H1 (cell line): ENCODE results near the gene NAP1L1. TPM values are rescaled to one million over a fixed set of nuclear protein-coding genes. Genes with fewer than 3 reads are reported as not detected.

ENCODE experiments used
- CTCF ChIA-PET: fragments of 300-600 bp; sonication (Branson Sonifier 250); formaldehyde crosslinking; loops from one replicate; lab custom pipeline; 2021; ENCODE audit not compliant: partially characterized antibody; lab: Charles Lee
- POLR2A ChIA-PET: fragments of 300-600 bp; sonication (Branson Sonifier 250); formaldehyde crosslinking; loops from one replicate; lab custom pipeline; 2021; ENCODE audit warnings: inconsistent platforms; ENCODE audit not compliant: partially characterized antibody; lab: Charles Lee
- DNase-seq, 2 experiments: peaks; one replicate each; pipeline versions ENCODE4 v3.0.0 to v3.0.0-alpha.2; 2010 to 2022; ENCODE audit warnings: low spot score in 2 of 2, low read depth in 1 of 2, mixed read lengths in 1 of 2
- FAIRE-seq: peaks from 2 replicates; lab custom pipeline; 2011; peaks lifted over from hg19 to GRCh38; lab: Jason Lieb, UNC
- H2AFZ ChIP-seq: 2 replicates; pipeline ENCODE4 v1.8.1; 2012; ENCODE audit warnings: low read length, inconsistent platforms
- H2AK5ac ChIP-seq: 2 replicates; pipeline ENCODE4 v1.6.1; 2013; ENCODE audit warnings: low read depth, low read length
- H2BK120ac ChIP-seq: replicated peaks from 2 replicates; pipeline ENCODE3; 2013; ENCODE audit warnings: low read depth, low read length, inconsistent platforms
- H2BK12ac ChIP-seq: 2 replicates; pipeline ENCODE4 v1.6.1; 2013; ENCODE audit warnings: low read depth, low read length
- H2BK15ac ChIP-seq: 2 replicates; pipeline ENCODE4 v1.6.1; 2013; ENCODE audit warnings: low read length
- H2BK20ac ChIP-seq: 2 replicates; pipeline ENCODE4 v1.6.1; 2013; ENCODE audit warnings: low read length
- H2BK5ac ChIP-seq: 2 replicates; pipeline ENCODE4 v1.6.1; 2013; ENCODE audit warnings: low read depth, low read length
- H3K14ac ChIP-seq: 2 replicates; pipeline ENCODE4 v1.6.1; 2013; ENCODE audit warnings: inconsistent platforms; ENCODE audit not compliant: insufficient read length
- H3K18ac ChIP-seq: 2 replicates; pipeline ENCODE4 v1.6.1; 2013; ENCODE audit warnings: low read length; ENCODE audit errors: extremely low read depth
- H3K23ac ChIP-seq: 2 replicates; pipeline ENCODE4 v1.6.1; 2013; ENCODE audit warnings: inconsistent platforms; ENCODE audit not compliant: insufficient read length
- H3K23me2 ChIP-seq: 2 replicates; pipeline ENCODE4 v1.6.1; 2013; ENCODE audit warnings: low read depth, low read length
- H3K27ac ChIP-seq: 2 replicates; pipeline ENCODE4 v1.6.1; 2011; ENCODE audit warnings: low read depth, low read length, inconsistent platforms
- H3K27me3 ChIP-seq, 4 experiments: replicated peaks in 1 of 4; 1 replicate in 1 of 4; 2 replicates in 3 of 4; pipeline versions ENCODE4 v1.6.1 to v1.8.1; 2011 to 2013; ENCODE audit warnings: low read length in 3 of 4, mild to moderate bottlenecking in 3 of 4, inconsistent platforms in 2 of 4, mixed read lengths in 2 of 4, moderate library complexity in 1 of 4; ENCODE audit not compliant: control insufficient read depth in 3 of 4, insufficient read depth in 3 of 4; ENCODE audit errors: extremely low read depth in 1 of 4
- H3K36me3 ChIP-seq, 4 experiments: 2 replicates each; pipeline versions ENCODE4 v1.6.1 to v1.8.1; 2011 to 2013; ENCODE audit warnings: mild to moderate bottlenecking in 4 of 4, low read length in 3 of 4, moderate library complexity in 2 of 4, control low read depth in 1 of 4, inconsistent platforms in 1 of 4; ENCODE audit not compliant: insufficient read depth in 4 of 4, control insufficient read depth in 2 of 4
- H3K4ac ChIP-seq: replicated peaks from 2 replicates; pipeline ENCODE3; 2013; ENCODE audit warnings: low read length, low read depth, mixed read lengths, inconsistent platforms; ENCODE audit not compliant: insufficient read length
- H3K4me1 ChIP-seq, 4 experiments: replicated peaks in 1 of 4; 1 replicate in 1 of 4; 2 replicates in 3 of 4; pipeline versions ENCODE4 v1.6.1 to v1.8.1; 2011 to 2013; ENCODE audit warnings: low read length in 3 of 4, inconsistent platforms in 2 of 4, mixed read lengths in 1 of 4; ENCODE audit not compliant: insufficient read depth in 4 of 4, control insufficient read depth in 3 of 4
- H3K4me2 ChIP-seq, 2 experiments: 2 replicates each; pipeline versions ENCODE4 v1.6.1 to v1.8.1; 2011 to 2013; ENCODE audit warnings: low read depth in 2 of 2, low read length in 2 of 2, control low read depth in 1 of 2, inconsistent platforms in 1 of 2, mild to moderate bottlenecking in 1 of 2; ENCODE audit not compliant: insufficient read depth in 1 of 2
- H3K4me3 ChIP-seq, 4 experiments: fragments of 200-600, 300-600 bp in 1 of 4; sonication (generic), shearing (Covaris generic), sonication (Bioruptor Twin) in 1 of 4; 2 replicates each; pipeline versions ENCODE4 v1.5.1 to v1.8.1; 2011 to 2016; ENCODE audit warnings: low read length in 4 of 4, low read depth in 3 of 4, control low read depth in 2 of 4, inconsistent platforms in 2 of 4, mild to moderate bottlenecking in 2 of 4, mixed read lengths in 1 of 4, moderate library complexity in 1 of 4; ENCODE audit not compliant: insufficient read depth in 2 of 4; ENCODE audit errors: extremely low read depth in 1 of 4
- H3K56ac ChIP-seq: replicated peaks from 2 replicates; pipeline ENCODE3; 2013; ENCODE audit warnings: low read depth, mild to moderate bottlenecking, mixed read lengths, low read length, inconsistent platforms; ENCODE audit not compliant: insufficient read length
- H3K79me1 ChIP-seq: 2 replicates; pipeline ENCODE4 v1.6.1; 2013; ENCODE audit warnings: low read depth, low read length, control low read depth
- H3K79me2 ChIP-seq, 2 experiments: 2 replicates each; pipeline versions ENCODE4 v1.6.1 to v1.8.1; 2012 to 2013; ENCODE audit warnings: low read length in 2 of 2, mild to moderate bottlenecking in 2 of 2, inconsistent platforms in 1 of 2; ENCODE audit not compliant: insufficient read depth in 2 of 2, control insufficient read depth in 1 of 2
- H3K9ac ChIP-seq, 4 experiments: replicated peaks in 1 of 4; 1 replicate in 1 of 4; 2 replicates in 3 of 4; pipeline versions ENCODE4 v1.6.1 to v1.8.1; 2011 to 2013; ENCODE audit warnings: low read depth in 3 of 4, low read length in 3 of 4, control low read depth in 2 of 4, mild to moderate bottlenecking in 2 of 4, moderate library complexity in 2 of 4, inconsistent platforms in 1 of 4; ENCODE audit errors: extremely low read depth in 1 of 4
- H3K9me3 ChIP-seq, 2 experiments: 2 replicates each; pipeline versions ENCODE4 v1.6.1 to v1.8.1; 2012 to 2013; ENCODE audit warnings: mild to moderate bottlenecking in 2 of 2, moderate library complexity in 2 of 2, control low read depth in 1 of 2, inconsistent platforms in 1 of 2, low read depth in 1 of 2, low read length in 1 of 2, mixed read lengths in 1 of 2; ENCODE audit not compliant: insufficient read depth in 2 of 2
- H4K20me1 ChIP-seq, 2 experiments: replicated peaks in 1 of 2; 2 replicates each; pipeline versions ENCODE3 to v1.8.1; 2011 to 2013; ENCODE audit warnings: inconsistent platforms in 2 of 2, low read length in 2 of 2, mild to moderate bottlenecking in 1 of 2; ENCODE audit not compliant: insufficient read depth in 2 of 2, control insufficient read depth in 1 of 2
- H4K5ac ChIP-seq: 2 replicates; pipeline ENCODE4 v1.6.1; 2013; ENCODE audit warnings: low read length, low read depth, mixed read lengths, inconsistent platforms; ENCODE audit not compliant: insufficient read length
- H4K8ac ChIP-seq: 2 replicates; pipeline ENCODE4 v1.8.0; 2013; ENCODE audit warnings: mild to moderate bottlenecking, moderate library complexity, low read length, inconsistent platforms; ENCODE audit not compliant: insufficient read depth; ENCODE audit errors: extremely low read depth
- H4K91ac ChIP-seq: replicated peaks from 2 replicates; pipeline ENCODE3; 2013; ENCODE audit warnings: low read length, mixed read lengths, inconsistent platforms; ENCODE audit not compliant: insufficient read length
- HDAC6 ChIP-seq: IDR thresholded peaks from one replicate; pipeline ENCODE4 v1.7.1; 2012; ENCODE audit warnings: low read depth, mild to moderate bottlenecking, inconsistent platforms, low read length, moderate library complexity
- NRF1 ChIP-seq: IDR thresholded peaks from 2 replicates; pipeline ENCODE4 v1.6.1; 2011; ENCODE audit warnings: mild to moderate bottlenecking, low read depth, low read length, improper control_type of control experiment
- RXRA ChIP-seq: IDR thresholded peaks from 2 replicates; pipeline ENCODE4 v1.6.1; 2011; ENCODE audit warnings: low read depth, mild to moderate bottlenecking, low read length, moderate library complexity; ENCODE audit not compliant: insufficient read depth
- SIX5 ChIP-seq: IDR thresholded peaks from 2 replicates; pipeline ENCODE4 v1.6.1; 2011; ENCODE audit warnings: mild to moderate bottlenecking, low read depth, low read length
- TAF1 ChIP-seq: IDR thresholded peaks from 2 replicates; pipeline ENCODE4 v1.6.1; 2011; ENCODE audit warnings: mild to moderate bottlenecking, low read depth, low read length
- TEAD4 ChIP-seq: IDR thresholded peaks from 2 replicates; pipeline ENCODE4 v1.6.1; 2012; ENCODE audit warnings: low read depth, low read length, inconsistent platforms, mixed read lengths
- WGBS, 2 experiments: shearing (Covaris generic) in 1 of 2; methylation state at CpG; one replicate each; pipeline versions ENCODE4 v1.1.6 to v1.1.7; 2013 to 2015; ENCODE audit warnings: low lambda C conversion rate in 2 of 2, mixed read lengths in 2 of 2, inconsistent platforms in 1 of 2, low coverage in 1 of 2, missing lambda C conversion rate in 1 of 2; ENCODE audit not compliant: insufficient replicate concordance in 2 of 2, insufficient coverage in 1 of 2, insufficient read length in 1 of 2; ENCODE audit errors: extremely low coverage in 1 of 2, missing lambda C conversion rate in 1 of 2; 5-methylcytosine and 5-hydroxymethylcytosine counted together
- polyA plus RNA-seq, 7 experiments: library from polyadenylated mRNA; depleted of rRNA in 3 of 7; stranded (reverse) in 5 of 7; unstranded in 2 of 7; fragments of >200 nt in 5 of 7; fragments of 200-250 nt in 2 of 7; gene quantifications; 1 replicate in 5 of 7; 2 replicates in 1 of 7; 4 replicates in 1 of 7; pipeline versions ENCODE4 v1.2.1 to v1.2.3, GENCODE V29; 2011 to 2013; ENCODE audit warnings: missing spikeins in 2 of 7, mixed read lengths in 2 of 7
- total RNA-seq: library from RNA; stranded (reverse); fragmentation: NEBNext Ultra II Directional; extraction: Animal tissue kit (Norgen Biotek cat#: 25700); gene quantifications from 2 replicates; pipeline ENCODE4 v1.2.1, GENCODE V29; 2021
- TF ChIP-seq, protein P1 (sequence below): IDR thresholded peaks from 2 replicates; pipeline ENCODE4 v1.6.1; 2012; ENCODE audit warnings: inconsistent platforms
- TF ChIP-seq, protein P2 (sequence below): IDR thresholded peaks from 2 replicates; pipeline ENCODE4 v1.6.1; 2012; ENCODE audit warnings: low read length, inconsistent platforms
- TF ChIP-seq, protein P3 (sequence below), 3 experiments: IDR thresholded peaks; 1 replicate in 2 of 3; 2 replicates in 1 of 3; pipeline versions ENCODE4 v1.5.1 to v1.6.1; 2011; ENCODE audit warnings: low read length in 3 of 3, mild to moderate bottlenecking in 3 of 3, inconsistent platforms in 2 of 3, low read depth in 1 of 3, moderate library complexity in 1 of 3; ENCODE audit not compliant: insufficient read depth in 1 of 3; ENCODE audit errors: control extremely low read depth in 1 of 3

NAP1L1 gene
- total and polyA plus RNA-seq, 2 of the 8 experiments (the other 6 are each of a cell fraction or from before 2014, with no cell fraction given) = 202 to 1,159 TPM

DNA sequence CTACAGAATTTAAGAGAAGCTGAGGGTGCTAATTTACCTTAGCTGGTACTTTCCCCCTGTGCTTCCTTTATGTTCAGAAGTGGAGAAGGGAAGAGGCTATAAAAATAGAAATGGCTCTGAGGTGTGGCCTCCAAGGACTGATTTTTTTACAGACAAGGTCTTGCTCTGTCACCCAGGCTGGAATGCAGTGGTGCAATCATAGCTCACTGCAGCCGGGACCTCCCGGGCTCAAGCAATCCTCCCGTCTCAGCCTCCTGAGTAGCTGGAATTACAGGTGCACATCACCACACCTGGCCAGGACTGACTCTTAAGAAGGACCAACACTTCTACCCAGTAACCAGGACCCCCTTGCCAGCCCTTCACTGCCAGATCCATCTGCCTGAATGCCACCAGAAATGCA, 23.9 kb upstream of the NAP1L1 start:
- POLR2A ChIA-PET = interaction anchor here (1.1 kb wide), 1 partner anchor 16 kb away, joined by 3 read pairs; no protein-coding TSS in a partner anchor
- TF ChIP-seq, protein P1, sequence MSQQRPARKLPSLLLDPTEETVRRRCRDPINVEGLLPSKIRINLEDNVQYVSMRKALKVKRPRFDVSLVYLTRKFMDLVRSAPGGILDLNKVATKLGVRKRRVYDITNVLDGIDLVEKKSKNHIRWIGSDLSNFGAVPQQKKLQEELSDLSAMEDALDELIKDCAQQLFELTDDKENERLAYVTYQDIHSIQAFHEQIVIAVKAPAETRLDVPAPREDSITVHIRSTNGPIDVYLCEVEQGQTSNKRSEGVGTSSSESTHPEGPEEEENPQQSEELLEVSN = no peak
- TF ChIP-seq, protein P2, sequence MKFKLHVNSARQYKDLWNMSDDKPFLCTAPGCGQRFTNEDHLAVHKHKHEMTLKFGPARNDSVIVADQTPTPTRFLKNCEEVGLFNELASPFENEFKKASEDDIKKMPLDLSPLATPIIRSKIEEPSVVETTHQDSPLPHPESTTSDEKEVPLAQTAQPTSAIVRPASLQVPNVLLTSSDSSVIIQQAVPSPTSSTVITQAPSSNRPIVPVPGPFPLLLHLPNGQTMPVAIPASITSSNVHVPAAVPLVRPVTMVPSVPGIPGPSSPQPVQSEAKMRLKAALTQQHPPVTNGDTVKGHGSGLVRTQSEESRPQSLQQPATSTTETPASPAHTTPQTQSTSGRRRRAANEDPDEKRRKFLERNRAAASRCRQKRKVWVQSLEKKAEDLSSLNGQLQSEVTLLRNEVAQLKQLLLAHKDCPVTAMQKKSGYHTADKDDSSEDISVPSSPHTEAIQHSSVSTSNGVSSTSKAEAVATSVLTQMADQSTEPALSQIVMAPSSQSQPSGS = no peak
- TF ChIP-seq TAF1 (no peak), RXRA (no peak), SIX5 (no peak), HDAC6 (no peak), TEAD4 (no peak), NRF1 (no peak)
- TF ChIP-seq, protein P3, sequence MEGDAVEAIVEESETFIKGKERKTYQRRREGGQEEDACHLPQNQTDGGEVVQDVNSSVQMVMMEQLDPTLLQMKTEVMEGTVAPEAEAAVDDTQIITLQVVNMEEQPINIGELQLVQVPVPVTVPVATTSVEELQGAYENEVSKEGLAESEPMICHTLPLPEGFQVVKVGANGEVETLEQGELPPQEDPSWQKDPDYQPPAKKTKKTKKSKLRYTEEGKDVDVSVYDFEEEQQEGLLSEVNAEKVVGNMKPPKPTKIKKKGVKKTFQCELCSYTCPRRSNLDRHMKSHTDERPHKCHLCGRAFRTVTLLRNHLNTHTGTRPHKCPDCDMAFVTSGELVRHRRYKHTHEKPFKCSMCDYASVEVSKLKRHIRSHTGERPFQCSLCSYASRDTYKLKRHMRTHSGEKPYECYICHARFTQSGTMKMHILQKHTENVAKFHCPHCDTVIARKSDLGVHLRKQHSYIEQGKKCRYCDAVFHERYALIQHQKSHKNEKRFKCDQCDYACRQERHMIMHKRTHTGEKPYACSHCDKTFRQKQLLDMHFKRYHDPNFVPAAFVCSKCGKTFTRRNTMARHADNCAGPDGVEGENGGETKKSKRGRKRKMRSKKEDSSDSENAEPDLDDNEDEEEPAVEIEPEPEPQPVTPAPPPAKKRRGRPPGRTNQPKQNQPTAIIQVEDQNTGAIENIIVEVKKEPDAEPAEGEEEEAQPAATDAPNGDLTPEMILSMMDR (IDR thresholded peaks at IDR 0.05; ENCODE audit: control extremely low read depth in 1 of 3, insufficient read depth in 1 of 3, low read depth in 1 of 3, low read length in 3 of 3) = no peak

More for the DNA sequence above, 23.9 kb upstream of the NAP1L1 start:
- H3K4ac ChIP-seq = no peak overlapping the region
- CTCF ChIA-PET = interaction anchor here (1.3 to 1.5 kb wide), 2 partner anchors 29 to 581 kb away, joined by 3 to 4 read pairs; no protein-coding TSS in a partner anchor
- H3K36me3 ChIP-seq = no peaks in the 10 kb centered on the region
- no peaks in the 10 kb centered on the region for H3K23me2 ChIP-seq
- WGBS, 2 experiments = 86% methylated on average over 3 of the region's 3 CpGs; no CpG with 5 or more reads in 1 of the 2 experiments
- H3K4me3 ChIP-seq = no peak overlapping the region
- H3K27me3 ChIP-seq = no peaks in the 10 kb centered on the region
- H4K20me1 ChIP-seq = no peaks in the 10 kb centered on the region
- no peak overlapping the region for H2AFZ ChIP-seq
- no peak overlapping the region for H3K18ac ChIP-seq
- no peak overlapping the region for H2BK5ac ChIP-seq
- H3K9ac ChIP-seq = no peak overlapping the region
- no peak overlapping the region for H3K56ac ChIP-seq
- DNase-seq (no peak), FAIRE-seq (no peak)
- no peaks in the 10 kb centered on the region for H3K9me3 ChIP-seq
- no peak overlapping the region for H3K14ac ChIP-seq
- H3K79me2 ChIP-seq = no peaks in the 10 kb centered on the region
- no peak overlapping the region for H3K4me2 ChIP-seq
- H3K23ac ChIP-seq = no peak overlapping the region
- H2AK5ac ChIP-seq = no peak overlapping the region
- no peak overlapping the region for H2BK12ac ChIP-seq
- H4K5ac ChIP-seq = no peak overlapping the region
- no peak overlapping the region for H3K27ac ChIP-seq
- no peak overlapping the region for H2BK120ac ChIP-seq
- H4K91ac ChIP-seq = no peak overlapping the region
- no peaks in the 10 kb centered on the region for H3K79me1 ChIP-seq
- no peak overlapping the region for H2BK15ac ChIP-seq
- no peak overlapping the region for H2BK20ac ChIP-seq
- H4K8ac ChIP-seq = no peak overlapping the region
- H3K4me1 ChIP-seq = 0 out of 7 replicates have a peak, but pooled peaks cover 0 to 1% (median 0%) of the 10 kb centered on the region in 4 experiments
